KOPT-K1 (cell line): ENCODE data around the gene MOB3C.
A peak's percentile ranks its signal among the peaks of the same experiment; 100 is the strongest.

Experiments
- H3K27ac ChIP-seq: fragments of 200-600 bp; sonication (generic); 2 replicates; pipeline ENCODE4 v1.5.1; 2016; ENCODE audit warnings: antibody characterized with exemption, mild to moderate bottlenecking, low read depth, low read length; ENCODE audit not compliant: poor library complexity, severe bottlenecking
- H3K36me3 ChIP-seq: fragments of 200-600 bp; sonication (generic); 2 replicates; pipeline ENCODE4 v1.5.1; 2017; ENCODE audit warnings: antibody characterized with exemption, mild to moderate bottlenecking, low read length, moderate library complexity; ENCODE audit not compliant: insufficient read depth
- H3K9me3 ChIP-seq: fragments of 200-600 bp; sonication (generic); 2 replicates; pipeline ENCODE4 v1.5.1; 2017; ENCODE audit warnings: antibody characterized with exemption, low read length, mild to moderate bottlenecking; ENCODE audit not compliant: insufficient read depth, poor library complexity, severe bottlenecking

Gene MOB3C

DNA sequence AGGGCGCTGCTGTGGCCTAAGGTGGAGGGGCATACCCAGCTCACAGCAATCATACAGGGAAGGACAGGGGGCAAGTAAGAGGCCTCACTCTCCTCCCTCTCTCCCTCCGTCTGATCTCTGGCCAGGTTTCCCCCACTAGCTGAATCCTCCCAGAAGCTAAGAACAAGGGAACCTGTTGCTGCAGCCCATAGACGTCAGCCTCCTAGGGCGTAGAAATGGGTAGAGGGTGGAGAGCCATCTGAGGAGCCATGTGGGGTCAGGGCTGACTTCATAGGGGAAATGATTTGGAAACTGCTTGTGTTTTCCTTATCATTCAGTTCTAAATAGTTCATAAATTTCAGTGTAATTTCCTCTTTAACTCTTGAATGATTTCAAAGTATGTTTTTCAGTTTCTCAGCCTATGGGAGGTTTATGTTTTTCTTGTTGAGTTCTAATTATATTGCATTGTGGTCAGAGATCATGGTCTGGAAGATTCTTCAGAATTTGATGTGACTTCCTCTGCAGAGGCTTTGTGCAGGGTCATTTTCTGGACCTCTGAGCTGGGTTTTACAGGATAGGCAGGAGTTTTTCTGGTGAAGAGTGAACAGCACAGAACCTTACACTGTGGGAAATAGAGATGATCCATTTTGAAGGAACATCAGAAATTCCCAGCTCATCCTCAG lies 2.3 kb upstream of the MOB3C start:
- H3K9me3 ChIP-seq, result no peaks in the 10 kb centered on the region
- H3K27ac ChIP-seq, result no peak overlapping the region
- H3K36me3 ChIP-seq, result no peaks in the 10 kb centered on the region

DNA sequence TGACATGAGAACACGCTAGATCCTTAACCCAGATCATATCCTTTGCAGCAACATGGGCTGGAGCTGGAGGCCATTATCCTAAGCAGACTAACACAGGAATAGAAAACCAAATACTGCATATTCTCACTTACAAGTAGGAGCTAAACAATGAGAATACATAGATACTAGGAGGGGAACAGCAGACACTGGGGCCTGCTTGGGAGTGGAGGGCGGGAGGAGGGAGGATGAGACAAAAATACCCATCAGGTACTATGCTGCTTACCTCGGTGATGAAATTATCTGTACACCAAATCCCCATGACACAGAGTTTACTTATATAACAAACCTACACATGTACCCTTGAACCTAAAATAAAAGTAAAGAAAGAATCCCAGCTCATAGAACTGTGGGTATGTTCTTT lies 1.2 kb upstream of the MOB3C start:
- H3K36me3 ChIP-seq, result no peaks in the 10 kb centered on the region
- H3K9me3 ChIP-seq, result no peaks in the 10 kb centered on the region

DNA sequence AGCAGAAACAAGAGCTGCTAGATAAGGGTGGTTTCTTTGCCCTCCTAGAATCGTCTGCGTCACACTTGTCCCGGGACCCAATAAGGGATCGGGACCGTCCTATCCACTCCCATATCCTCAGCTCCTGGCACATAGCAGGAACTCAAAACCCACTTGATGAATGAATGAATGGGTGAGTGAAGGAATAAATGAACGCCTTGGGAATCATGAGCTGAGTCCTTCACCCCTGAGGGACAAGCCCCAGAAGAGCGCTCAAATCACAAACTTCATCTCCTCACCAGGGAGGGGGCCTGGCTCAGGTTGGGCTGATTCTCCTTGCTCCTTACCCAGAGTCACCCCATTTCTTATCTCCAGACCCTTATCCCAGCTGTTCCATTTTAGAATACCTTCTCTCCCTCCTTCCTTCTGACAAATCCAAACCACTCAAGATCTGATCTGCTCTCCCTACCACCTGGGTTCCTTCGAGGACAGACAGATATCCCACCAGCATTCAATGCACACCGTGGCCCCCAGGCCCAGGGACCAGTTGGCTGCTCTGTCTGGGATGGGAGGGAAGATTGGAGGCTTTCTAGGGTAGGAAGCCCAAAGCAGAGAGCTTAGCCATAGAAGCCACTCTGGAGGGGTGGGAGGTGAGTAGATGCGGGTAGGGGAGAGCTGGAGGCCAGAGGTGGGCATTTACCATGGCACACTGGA lies 643 bp upstream of the MOB3C start:
- Histone ChIP-seq H3K9me3 (no peaks in the 10 kb centered on the region), H3K36me3 (no peaks in the 10 kb centered on the region), H3K27ac (no peak overlapping the region)

More for the DNA sequence above, 1.2 kb upstream of the MOB3C start:
- H3K27ac ChIP-seq, result no peak overlapping the region

DNA sequence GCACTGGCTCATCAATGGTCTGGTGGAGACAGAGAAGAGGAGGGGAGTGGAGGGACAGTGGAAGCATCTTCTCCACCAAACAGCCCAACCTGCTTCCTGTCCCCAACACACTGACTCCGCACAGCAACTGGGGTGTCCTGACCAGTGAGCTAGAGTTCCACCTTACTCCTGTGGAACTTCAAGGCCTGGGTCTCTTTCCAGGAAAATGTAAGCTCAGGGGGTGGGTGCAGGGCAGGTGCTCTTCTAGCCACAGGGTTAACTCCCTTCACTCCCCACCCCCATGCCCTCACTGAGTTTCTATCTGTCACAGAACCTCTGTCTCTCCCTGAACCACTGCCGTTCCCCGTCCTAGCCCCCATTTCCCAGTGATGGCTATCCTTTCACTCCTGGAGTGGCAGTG lies 876 bp downstream of the MOB3C start:
- H3K9me3 ChIP-seq, result no peaks in the 10 kb centered on the region
- peak overlapping the region; percentile 48 for H3K27ac ChIP-seq
- H3K36me3 ChIP-seq, result no peaks in the 10 kb centered on the region

DNA sequence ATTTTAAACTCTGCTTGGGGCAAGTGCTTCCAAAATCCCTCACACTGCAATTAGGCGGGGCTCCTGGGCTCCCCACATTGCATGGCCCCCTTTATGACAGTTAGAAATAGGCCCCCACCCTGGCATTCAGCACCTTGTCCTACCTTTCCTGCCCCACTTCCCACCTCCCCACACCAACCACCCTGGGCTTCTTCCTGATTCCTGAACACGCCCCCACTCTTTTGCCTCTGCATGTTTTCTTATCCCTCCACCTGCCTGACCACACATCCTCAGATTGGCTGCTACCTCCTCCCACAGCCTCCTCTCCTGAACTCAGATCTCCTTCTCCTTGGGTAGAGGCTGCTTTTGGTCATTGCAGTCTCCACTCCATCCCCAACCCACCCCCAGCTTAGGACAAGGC lies 1.5 kb downstream of the MOB3C start:
- Histone ChIP-seq H3K36me3 (no peaks in the 10 kb centered on the region), H3K27ac (no peak overlapping the region), H3K9me3 (no peaks in the 10 kb centered on the region)

DNA sequence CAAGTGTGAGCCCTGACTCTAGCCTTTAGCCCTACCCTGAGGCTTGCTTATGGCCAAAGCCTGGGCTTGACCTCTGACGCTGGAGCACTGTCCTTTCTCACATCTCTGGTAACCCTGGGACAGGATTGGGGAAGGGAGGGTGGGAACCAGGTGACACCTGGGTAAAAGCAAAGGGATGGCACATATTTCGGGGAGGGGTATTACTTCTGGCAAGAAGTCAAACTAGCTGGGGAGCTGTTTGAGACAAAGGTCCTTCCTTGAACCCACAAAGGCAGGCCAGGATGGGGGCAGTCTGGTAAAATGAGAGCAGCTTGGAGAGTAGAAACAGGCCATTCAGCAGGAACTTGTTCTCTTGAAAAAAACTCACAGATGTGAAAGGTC lies 2.0 kb downstream of the MOB3C start:
- H3K27ac ChIP-seq, result no peak overlapping the region
- H3K9me3 ChIP-seq, result no peaks in the 10 kb centered on the region
- no peaks in the 10 kb centered on the region for H3K36me3 ChIP-seq

DNA sequence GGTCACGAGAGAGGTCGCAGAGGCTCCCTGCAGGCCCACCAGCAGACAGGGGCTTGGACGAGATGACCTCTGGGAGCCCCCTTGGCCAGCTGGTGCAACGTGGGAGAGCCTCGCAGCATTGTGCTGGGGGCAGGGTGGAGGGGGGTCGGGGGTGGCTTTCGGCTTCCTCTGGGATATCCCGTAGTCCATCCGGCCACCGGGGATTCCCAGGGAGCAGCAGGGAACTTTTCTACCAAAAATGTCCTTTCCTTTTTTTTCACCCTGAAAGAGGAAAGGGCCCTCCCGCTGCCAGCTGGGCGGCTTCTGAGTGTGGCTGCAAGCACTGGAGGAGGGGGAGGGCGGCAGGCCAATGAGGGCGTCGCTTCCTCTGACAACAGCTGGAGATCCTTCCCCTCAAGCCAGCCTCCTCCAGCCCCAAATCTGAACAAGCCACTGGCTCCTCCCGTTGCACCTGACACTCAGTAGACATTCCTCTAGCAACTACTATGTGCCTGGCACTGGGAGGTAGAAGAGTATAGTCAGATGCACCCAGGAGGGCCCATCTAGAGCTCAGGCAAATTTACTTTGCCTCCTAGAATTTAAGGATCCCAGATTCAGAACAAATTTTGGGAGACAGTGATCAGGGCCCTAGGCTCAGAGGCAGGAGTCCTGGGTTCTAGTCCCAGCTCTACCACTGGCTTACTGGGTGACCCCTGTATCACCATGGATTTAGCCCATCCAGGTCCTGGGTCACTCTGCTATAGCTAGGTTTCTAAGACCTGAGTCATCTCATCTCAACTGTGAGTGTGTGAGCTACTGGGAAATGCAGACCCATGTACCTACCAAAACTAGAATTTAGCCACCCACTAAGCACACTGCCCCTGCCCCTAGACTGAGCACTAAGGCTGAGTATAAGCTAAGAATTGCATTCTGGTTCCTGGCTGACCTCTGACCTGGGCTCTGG lies 2.7 kb downstream of the MOB3C start:
- Histone ChIP-seq H3K36me3 (no peaks in the 10 kb centered on the region), H3K9me3 (no peaks in the 10 kb centered on the region), H3K27ac (peak overlapping the region; percentile 6)

DNA sequence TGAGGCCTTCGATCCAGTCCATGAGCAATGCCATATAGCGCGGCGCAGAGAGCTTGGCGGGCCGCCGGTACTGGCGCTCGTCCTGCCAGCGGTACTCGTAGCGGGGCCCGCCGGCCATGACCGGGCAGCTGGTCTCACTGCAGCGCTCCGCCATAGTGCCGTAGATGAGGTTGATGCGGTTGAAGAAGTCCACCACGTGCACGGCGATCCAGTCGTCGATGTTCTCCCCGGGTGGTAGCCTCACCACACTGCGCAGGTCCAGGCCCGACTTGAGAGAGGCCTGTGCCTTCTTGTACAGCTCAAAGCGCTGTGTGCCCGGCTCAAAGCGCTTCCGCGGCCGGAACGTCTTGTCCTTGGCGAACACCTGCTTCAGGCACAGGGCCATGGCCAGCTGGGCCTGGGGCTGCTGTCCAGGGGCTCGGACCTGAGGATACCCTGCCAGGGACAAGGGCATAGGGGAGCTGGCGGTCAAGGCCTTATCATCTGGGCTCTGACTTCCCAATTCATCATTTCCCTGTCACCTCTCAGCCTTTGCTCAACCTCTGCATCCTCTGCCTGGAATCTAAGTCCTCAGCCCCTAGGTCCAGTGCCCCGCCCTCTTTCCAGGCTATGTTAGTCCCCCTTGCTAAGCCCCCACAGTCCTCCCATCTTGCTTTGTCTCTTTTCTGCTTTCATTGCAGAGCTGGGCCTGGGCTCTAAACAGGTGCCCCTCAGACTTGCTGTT lies 3.5 kb downstream of the MOB3C start:
- Histone ChIP-seq H3K9me3 (no peaks in the 10 kb centered on the region), H3K27ac (peak overlapping the region; percentile 6), H3K36me3 (no peaks in the 10 kb centered on the region)

DNA sequence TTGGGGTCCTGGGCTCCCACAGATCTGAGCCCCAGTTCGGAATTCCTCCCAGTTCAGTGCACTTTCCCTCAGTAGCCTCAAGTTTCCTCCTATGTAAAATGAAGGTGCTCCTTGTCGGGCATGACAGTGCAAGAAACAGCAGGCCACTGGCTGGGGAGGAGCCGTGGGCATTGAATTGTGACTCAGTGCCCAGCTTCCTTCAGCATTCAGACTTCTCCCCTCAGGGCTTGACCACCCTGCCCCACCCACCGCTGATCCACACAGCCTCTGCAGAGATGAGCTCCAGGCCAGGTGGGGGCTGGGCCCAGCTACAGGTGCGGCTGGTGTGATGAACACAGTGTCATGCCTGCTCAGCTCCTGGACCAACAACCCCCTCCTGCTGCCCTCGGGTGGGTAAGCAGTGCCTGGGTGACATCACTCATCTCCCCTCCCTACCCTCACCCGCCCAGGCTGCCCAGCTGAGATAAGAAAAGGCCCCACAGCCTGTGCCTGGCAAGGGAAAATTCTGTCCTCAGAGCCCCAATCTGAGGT lies 4.9 kb downstream of the MOB3C start:
- H3K9me3 ChIP-seq, result no peaks in the 10 kb centered on the region
- H3K27ac ChIP-seq, result no peak overlapping the region
- no peaks in the 10 kb centered on the region for H3K36me3 ChIP-seq

DNA sequence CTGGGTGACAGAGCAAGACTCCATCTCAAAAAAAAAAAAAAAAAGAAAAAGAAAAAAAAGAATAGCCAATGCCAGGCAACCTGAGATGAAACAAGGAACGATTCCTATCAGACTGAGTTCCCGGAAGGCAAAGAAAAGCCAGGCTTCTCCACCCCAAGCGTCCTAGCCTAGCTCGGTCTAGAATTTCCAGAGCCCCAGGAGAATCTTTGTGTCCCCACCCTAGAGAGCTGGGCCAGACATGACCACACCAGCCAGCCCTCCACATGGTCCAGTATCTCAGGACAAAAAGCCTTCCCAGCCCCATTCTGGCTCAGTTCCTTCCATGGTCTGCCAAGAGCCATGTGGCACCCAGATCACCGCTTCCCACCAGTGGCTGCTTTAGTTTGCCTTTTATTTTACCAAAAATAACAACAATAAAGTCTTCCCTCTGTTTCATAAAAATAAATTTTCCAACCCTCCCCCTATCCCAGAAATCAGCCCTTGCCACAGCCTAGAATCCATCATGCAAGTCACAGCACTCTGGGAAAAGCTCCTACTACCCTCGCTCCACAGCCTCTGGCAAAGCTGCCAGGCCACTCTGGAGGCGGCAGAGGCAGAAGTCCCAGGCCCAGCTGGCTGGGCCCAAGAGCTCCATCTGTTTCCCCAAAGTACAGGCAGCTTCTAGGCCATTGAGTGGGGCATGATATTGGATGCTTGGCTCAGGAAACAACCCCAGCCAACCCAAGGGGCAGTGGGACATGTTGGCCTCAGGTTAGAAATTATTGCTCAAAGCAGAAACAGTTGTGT lies 9.1 kb downstream of the MOB3C start:
- Histone ChIP-seq H3K9me3 (no peaks in the 10 kb centered on the region), H3K27ac (no peak overlapping the region), H3K36me3 (no peaks in the 10 kb centered on the region)

DNA sequence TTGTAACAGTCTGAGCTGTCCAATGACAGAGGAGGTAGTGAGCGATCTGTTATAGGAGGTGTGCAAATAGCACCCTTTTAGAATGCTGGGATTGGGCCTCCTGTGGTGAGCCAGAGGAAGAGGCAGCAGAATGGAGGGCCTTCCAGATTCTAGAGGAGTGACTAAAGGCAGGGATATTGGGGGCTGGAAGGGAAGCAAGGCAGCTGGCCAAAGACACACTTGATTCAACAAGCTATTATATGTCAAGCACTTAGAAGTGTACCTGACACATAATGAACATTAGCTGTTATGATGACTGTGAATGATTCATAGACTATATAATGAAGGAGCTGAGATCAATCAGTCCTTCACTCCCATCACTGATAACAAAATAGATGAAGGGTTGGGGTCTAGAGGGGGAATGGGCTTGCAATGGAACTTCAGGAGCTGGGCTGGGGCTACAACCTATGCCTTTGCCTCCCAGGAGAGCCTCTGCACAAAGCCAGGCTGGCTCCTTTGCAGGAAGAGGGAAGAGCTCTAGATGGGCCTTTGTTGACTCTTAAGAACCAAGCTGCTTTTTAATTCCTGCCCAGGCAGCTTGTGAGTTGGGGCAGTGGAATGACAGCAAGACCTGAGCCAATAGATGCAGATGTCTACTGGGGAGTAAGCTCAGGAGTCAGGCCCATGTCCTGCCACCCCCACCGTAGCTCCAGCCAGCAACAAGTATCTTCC lies 10.2 kb downstream of the MOB3C start:
- Histone ChIP-seq H3K27ac (no peak overlapping the region), H3K36me3 (no peaks in the 10 kb centered on the region), H3K9me3 (no peaks in the 10 kb centered on the region)

DNA sequence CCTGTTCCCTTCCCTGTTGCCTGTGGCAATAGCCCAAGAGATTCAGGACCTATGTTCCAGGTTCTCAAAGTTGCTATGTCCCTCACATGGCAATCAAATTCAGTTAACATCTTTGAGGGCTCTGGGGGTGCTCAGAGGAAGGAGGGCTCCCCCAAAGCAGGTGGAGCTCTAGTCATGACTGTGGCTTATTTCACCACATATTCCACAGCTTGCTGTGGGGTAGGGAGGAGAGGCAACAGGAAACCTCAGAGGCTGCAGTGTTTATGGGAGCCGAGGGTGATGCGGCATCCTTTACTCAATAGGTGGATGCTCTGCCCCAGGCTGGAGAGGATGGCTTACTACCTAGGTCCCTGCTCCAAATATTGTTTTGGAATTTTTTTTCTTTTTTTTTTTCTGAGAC lies 11.4 kb downstream of the MOB3C start:
- Histone ChIP-seq H3K27ac (no peak overlapping the region), H3K9me3 (no peaks in the 10 kb centered on the region), H3K36me3 (no peaks in the 10 kb centered on the region)

DNA sequence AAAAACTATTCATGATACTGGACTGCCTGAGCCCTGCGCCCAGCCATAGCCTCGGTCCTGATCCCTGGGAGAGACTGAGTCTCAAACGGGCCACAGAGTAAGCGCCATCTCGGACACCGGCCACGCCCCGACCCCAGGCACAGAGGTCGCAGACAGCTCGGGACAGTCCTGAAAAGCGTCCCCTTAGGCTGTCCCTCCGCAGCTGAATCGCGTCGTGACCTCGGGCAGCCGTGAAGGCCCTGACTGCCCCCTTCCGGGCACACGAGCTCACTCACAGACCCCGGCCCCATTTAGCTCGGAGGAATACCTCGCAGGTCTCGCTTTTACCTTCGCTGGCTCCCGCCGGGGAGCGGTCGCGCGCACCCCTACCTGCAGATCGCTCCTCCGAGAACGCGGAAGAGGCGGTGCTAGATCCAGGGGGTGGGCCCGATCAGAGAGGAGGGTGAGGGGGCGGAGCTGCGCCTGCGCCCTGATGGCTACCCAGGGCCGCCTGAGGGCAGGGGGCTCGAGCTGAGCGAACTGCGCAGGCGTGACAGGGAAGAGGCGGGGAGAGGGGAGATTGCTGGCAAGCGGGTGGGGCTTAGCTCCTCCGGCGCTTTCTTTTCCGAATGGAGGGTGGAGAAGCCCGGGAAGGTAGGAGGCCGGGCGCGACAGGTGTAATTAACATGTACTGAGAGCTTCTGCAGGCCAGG lies 12.6 kb downstream of the MOB3C start, which contains the start of gene MKNK1:
Gene MKNK1 (minus strand): TSS at position 411 of the 692 bp plus-strand sequence. CDS start 20,941 bp downstream, outside the sequence.
- Histone ChIP-seq H3K36me3 (no peaks in the 10 kb centered on the region), H3K27ac (peak within 1 kb of the TSS; percentile 58), H3K9me3 (no peaks in the 10 kb centered on the region)
